ENCODE measurements around the gene ATG4A.

DNA sequence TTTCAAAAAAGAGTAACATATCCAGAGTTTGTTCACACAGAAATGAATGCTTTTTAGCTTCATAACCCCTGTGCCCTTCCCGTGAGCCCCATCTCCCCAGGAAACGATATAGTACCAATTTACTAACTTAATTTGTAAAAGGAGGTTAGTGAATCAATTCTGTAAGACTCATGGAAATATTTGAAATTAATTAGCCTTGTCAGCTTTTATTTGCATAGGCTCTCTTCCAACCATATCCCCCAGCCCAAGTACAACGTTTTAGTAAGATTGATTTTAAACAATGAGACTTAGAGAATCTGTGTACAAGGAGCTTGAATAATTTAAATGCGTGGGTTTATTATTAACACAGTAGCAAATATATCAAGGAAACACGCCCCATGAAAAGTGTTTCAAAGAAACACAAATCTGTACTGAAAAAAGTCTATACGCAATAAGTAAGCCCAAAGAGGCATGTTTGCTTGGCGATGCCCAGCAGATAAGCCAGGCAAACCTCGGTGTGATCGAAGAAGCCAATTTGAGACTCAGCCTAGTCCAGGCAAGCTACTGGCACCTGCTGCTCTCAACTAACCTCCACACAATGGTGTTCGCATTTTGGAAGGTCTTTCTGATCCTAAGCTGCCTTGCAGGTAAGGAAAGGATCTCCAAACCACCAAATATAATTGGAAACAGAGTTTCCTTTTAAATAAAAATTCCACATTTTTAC is 46.9 kb upstream of the ATG4A start, which contains the start of gene VSIG1:
- TF ChIP-seq, protein P1, sequence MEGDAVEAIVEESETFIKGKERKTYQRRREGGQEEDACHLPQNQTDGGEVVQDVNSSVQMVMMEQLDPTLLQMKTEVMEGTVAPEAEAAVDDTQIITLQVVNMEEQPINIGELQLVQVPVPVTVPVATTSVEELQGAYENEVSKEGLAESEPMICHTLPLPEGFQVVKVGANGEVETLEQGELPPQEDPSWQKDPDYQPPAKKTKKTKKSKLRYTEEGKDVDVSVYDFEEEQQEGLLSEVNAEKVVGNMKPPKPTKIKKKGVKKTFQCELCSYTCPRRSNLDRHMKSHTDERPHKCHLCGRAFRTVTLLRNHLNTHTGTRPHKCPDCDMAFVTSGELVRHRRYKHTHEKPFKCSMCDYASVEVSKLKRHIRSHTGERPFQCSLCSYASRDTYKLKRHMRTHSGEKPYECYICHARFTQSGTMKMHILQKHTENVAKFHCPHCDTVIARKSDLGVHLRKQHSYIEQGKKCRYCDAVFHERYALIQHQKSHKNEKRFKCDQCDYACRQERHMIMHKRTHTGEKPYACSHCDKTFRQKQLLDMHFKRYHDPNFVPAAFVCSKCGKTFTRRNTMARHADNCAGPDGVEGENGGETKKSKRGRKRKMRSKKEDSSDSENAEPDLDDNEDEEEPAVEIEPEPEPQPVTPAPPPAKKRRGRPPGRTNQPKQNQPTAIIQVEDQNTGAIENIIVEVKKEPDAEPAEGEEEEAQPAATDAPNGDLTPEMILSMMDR (IDR thresholded peaks at IDR 0.05; ENCODE audit: extremely low read depth in 1 of 2, insufficient read depth in 1 of 2, low read depth in 1 of 2, low read length in 2 of 2): no peak
- TF ChIP-seq JUN (IDR thresholded peaks at IDR 0.05; ENCODE audit: borderline replicate concordance, insufficient read depth, insufficient read length, low read depth): no peak
